Smooth muscle cell (in vitro differentiated cells): Measurements from ENCODE around the gene HS6ST3. TPM values are rescaled to one million over a fixed set of nuclear protein-coding genes. Genes with fewer than 3 reads are reported as not detected.
"Not testable (repeated sequence)": the region's sequence is repeated elsewhere in the genome, so short reads cannot be mapped to it uniquely, and the experiment has no call there.

Source experiments
- DNase-seq: peaks from one replicate; lab custom pipeline; 2025; ENCODE audit not compliant: unreplicated experiment; lab: John Stamatoyannopoulos, UW
- H2AFZ ChIP-seq: fragments of 200-600 bp; sonication (generic); 2 replicates; pipeline ENCODE4 v1.6.0; 2016; ENCODE audit warnings: antibody characterized with exemption, low read depth, mild to moderate bottlenecking
- H3F3A ChIP-seq: fragments of 200-600 bp; sonication (generic); 2 replicates; pipeline ENCODE4 v1.6.0; 2017; ENCODE audit warnings: antibody characterized with exemption, low read depth
- H3K27ac ChIP-seq: fragments of 200-600 bp; sonication (generic); 2 replicates; pipeline ENCODE4 v1.5.1; 2016; ENCODE audit warnings: low read depth, mild to moderate bottlenecking
- H3K27me3 ChIP-seq: fragments of 200-600 bp; sonication (generic); 2 replicates; pipeline ENCODE4 v1.6.1; 2016; ENCODE audit warnings: low read depth, mild to moderate bottlenecking
- H3K36me3 ChIP-seq: fragments of 200-600 bp; sonication (generic); 2 replicates; pipeline ENCODE4 v1.5.1; 2016; ENCODE audit warnings: low read depth
- H3K4me1 ChIP-seq: fragments of 200-600 bp; sonication (generic); 2 replicates; pipeline ENCODE4 v1.5.1; 2016; ENCODE audit warnings: low read depth
- H3K4me2 ChIP-seq: fragments of 200-600 bp; sonication (generic); 2 replicates; pipeline ENCODE4 v1.6.0; 2016; ENCODE audit warnings: mild to moderate bottlenecking
- H3K4me3 ChIP-seq: fragments of 200-600 bp; sonication (generic); 2 replicates; pipeline ENCODE4 v1.5.1; 2016; ENCODE audit warnings: mild to moderate bottlenecking
- H3K79me2 ChIP-seq: fragments of 200-600 bp; sonication (generic); 2 replicates; pipeline ENCODE4 v1.6.0; 2016; ENCODE audit warnings: low read depth, mild to moderate bottlenecking
- H3K9ac ChIP-seq: fragments of 200-600 bp; sonication (generic); 2 replicates; pipeline ENCODE4 v1.6.0; 2016; ENCODE audit warnings: low read depth
- H3K9me3 ChIP-seq: fragments of 200-600 bp; sonication (generic); replicated peaks from 2 replicates; pipeline ENCODE4 v1.5.1; 2016; ENCODE audit warnings: low read depth
- H4K20me1 ChIP-seq: fragments of 200-600 bp; sonication (generic); 2 replicates; pipeline ENCODE4 v1.6.0; 2016; ENCODE audit warnings: low read depth
- CTCF ChIP-seq: fragments of 200-600 bp; sonication (generic); IDR thresholded peaks from 2 replicates; pipeline ENCODE4 v1.5.1; 2017; ENCODE audit warnings: borderline replicate concordance, mild to moderate bottlenecking, antibody characterized with exemption; ENCODE audit not compliant: insufficient read depth, poor library complexity, severe bottlenecking
- WGBS: methylation state at CpG from one replicate; pipeline ENCODE4 v1.1.7; 2016; ENCODE audit warnings: low lambda C conversion rate; 5-methylcytosine and 5-hydroxymethylcytosine counted together
- polyA plus RNA-seq: library from polyadenylated mRNA; unstranded; fragments of >200 nt; fragmentation: Nextera tagmentation; extraction: Ambion mirVana; gene quantifications from 2 replicates; pipeline ENCODE4 v1.2.1, GENCODE V29; 2016
- total RNA-seq: library from RNA; depleted of rRNA; stranded (reverse); fragments of >200 nt; gene quantifications from 2 replicates; pipeline ENCODE4 v1.2.3, GENCODE V29; 2014

HS6ST3 gene
- total RNA-seq (0.09 and 0.18 TPM in 2 replicates), polyA plus RNA-seq (not detected in 2 replicates)

GRCh38 chr13:96089749-96090239 lies at the start of gene HS6ST3:
HS6ST3 (plus strand) TSS chr13:96090107.
- H2AFZ ChIP-seq, result peak within 1 kb of the TSS; percentile 88

GRCh38 chr13:96041326-96042110 lies 48.4 kb upstream of the HS6ST3 start:
- DNase-seq, result no peak
- H3K27ac ChIP-seq, result no peak overlapping the region
- 91% methylated on average over 4 of the region's 4 CpGs for WGBS

More at GRCh38 chr13:96089749-96090239, at the start of gene HS6ST3:
- no peaks in the 10 kb centered on the region for H3K4me1 ChIP-seq
- no peak for TF ChIP-seq CTCF
- no peaks in the 10 kb centered on the region for H3F3A ChIP-seq
- DNase-seq, result no peak
- H3K79me2 ChIP-seq, result no peaks in the 10 kb centered on the region
- H3K27ac ChIP-seq, result no peak within 1 kb of the TSS
- peak within 1 kb of the TSS; percentile 98 for H3K4me2 ChIP-seq
- H3K27me3 ChIP-seq, result peaks cover 78% of the 10 kb centered on the region
- H3K9ac ChIP-seq, result no peak within 1 kb of the TSS
- no peaks in the 10 kb centered on the region for H3K36me3 ChIP-seq
- H4K20me1 ChIP-seq, result no peaks in the 10 kb centered on the region
- peak within 1 kb of the TSS; percentile 59 for H3K4me3 ChIP-seq
- no peaks in the 10 kb centered on the region for H3K9me3 ChIP-seq
- 2% methylated on average over 32 of the region's 35 CpGs for WGBS

GRCh38 chr13:96044238-96044637 lies 45.7 kb upstream of the HS6ST3 start:
- no peaks in the 10 kb centered on the region for H3K9me3 ChIP-seq
- no peaks in the 10 kb centered on the region for H3K27me3 ChIP-seq
- H3K79me2 ChIP-seq, result peaks cover 97% of the 10 kb centered on the region
- H2AFZ ChIP-seq, result no peak overlapping the region
- 100% methylated on average over 1 of the region's 1 CpG for WGBS
- no peaks in the 10 kb centered on the region for H3K4me1 ChIP-seq
- H4K20me1 ChIP-seq, result peaks cover 77% of the 10 kb centered on the region
- H3K9ac ChIP-seq, result no peak overlapping the region
- H3K4me2 ChIP-seq, result no peak overlapping the region
- no peak for DNase-seq
- no peak for TF ChIP-seq CTCF
- no peak overlapping the region for H3K27ac ChIP-seq
- H3F3A ChIP-seq, result no peaks in the 10 kb centered on the region
- H3K4me3 ChIP-seq, result no peak overlapping the region
- no peaks in the 10 kb centered on the region for H3K36me3 ChIP-seq

More at GRCh38 chr13:96041326-96042110, 48.4 kb upstream of the HS6ST3 start:
- H3F3A ChIP-seq, result no peaks in the 10 kb centered on the region
- H3K79me2 ChIP-seq, result peaks cover 98% of the 10 kb centered on the region
- H3K4me3 ChIP-seq, result no peak overlapping the region
- no peak overlapping the region for H2AFZ ChIP-seq
- H3K4me2 ChIP-seq, result no peak overlapping the region
- H3K27me3 ChIP-seq, result no peaks in the 10 kb centered on the region
- no peak overlapping the region for H3K9ac ChIP-seq
- H4K20me1 ChIP-seq, result peaks cover 93% of the 10 kb centered on the region
- no peaks in the 10 kb centered on the region for H3K9me3 ChIP-seq
- no peak for TF ChIP-seq CTCF
- H3K36me3 ChIP-seq, result no peaks in the 10 kb centered on the region
- no peaks in the 10 kb centered on the region for H3K4me1 ChIP-seq

- H3K27ac ChIP-seq, H3F3A ChIP-seq, H2AFZ ChIP-seq, H3K4me1 ChIP-seq, H3K9me3 ChIP-seq, H3K9ac ChIP-seq, H3K4me2 ChIP-seq, H3K36me3 ChIP-seq, H3K27me3 ChIP-seq, DNase-seq, H3K4me3 ChIP-seq: not testable (repeated sequence)
- over 99% methylated on average over 16 of the region's 16 CpGs for WGBS
- Histone ChIP-seq H3K79me2 (peaks cover 89% of the 10 kb centered on the region), H4K20me1 (peaks cover 60% of the 10 kb centered on the region)
Measured at GRCh38 chr13:96046449-96047126, 43.3 kb upstream of the HS6ST3 start.

- not testable (repeated sequence) for H3K36me3 ChIP-seq, H3F3A ChIP-seq, H3K9ac ChIP-seq, H3K4me2 ChIP-seq, H3K27ac ChIP-seq, H3K4me3 ChIP-seq, H2AFZ ChIP-seq, H3K27me3 ChIP-seq, H3K4me1 ChIP-seq, DNase-seq, H3K9me3 ChIP-seq
- Histone ChIP-seq H4K20me1 (peaks cover 21% of the 10 kb centered on the region), H3K79me2 (peaks cover 60% of the 10 kb centered on the region)
- WGBS, result 93% methylated on average over 4 of the region's 4 CpGs
Measured at GRCh38 chr13:96050955-96051354, 39.0 kb upstream of the HS6ST3 start.

GRCh38 chr13:96051491-96051890 lies 38.4 kb upstream of the HS6ST3 start:
- H3K79me2 ChIP-seq, result peaks cover 55% of the 10 kb centered on the region
- H3K27ac ChIP-seq, H3K27me3 ChIP-seq, H3K9ac ChIP-seq, H3K36me3 ChIP-seq, H3K4me1 ChIP-seq, H3F3A ChIP-seq, H2AFZ ChIP-seq, H3K9me3 ChIP-seq, DNase-seq, H3K4me2 ChIP-seq, H3K4me3 ChIP-seq: not testable (repeated sequence)
- peaks cover 20% of the 10 kb centered on the region for H4K20me1 ChIP-seq
- over 99% methylated on average over 5 of the region's 5 CpGs for WGBS
